ENCODE results near the gene PTS. TPM values are rescaled to one million over a fixed set of nuclear protein-coding genes. Genes with fewer than 3 reads are reported as not detected.

Gene PTS
- total RNA-seq, 1 donor from 2014 or later, result 53.6 TPM

- TF ChIP-seq CTCF (conservative IDR thresholded peaks at IDR 0.05; ENCODE audit: low read depth, low read length), result no peak
- no peak for DNase-seq (ENCODE audit: low read depth)
- no peak overlapping the region for H3K4me3 ChIP-seq (ENCODE audit: low read depth, low read length)
These were observed 4.9 kb upstream of the PTS start for GRCh38 chr11:112221274-112221835.

- TF ChIP-seq CTCF (conservative IDR thresholded peaks at IDR 0.05; ENCODE audit: low read depth, low read length), result no peak
- H3K4me3 ChIP-seq (ENCODE audit: low read depth, low read length), result no peak overlapping the region
- DNase-seq (ENCODE audit: low read depth), result no peak
These were observed 3.9 kb upstream of the PTS start for GRCh38 chr11:112222303-112222702.

- no peak for TF ChIP-seq CTCF (conservative IDR thresholded peaks at IDR 0.05; ENCODE audit: low read depth, low read length)
- peak; percentile 20 for DNase-seq (ENCODE audit: low read depth)
- H3K4me3 ChIP-seq (ENCODE audit: low read depth, low read length), result no peak overlapping the region
These were observed 3.1 kb upstream of the PTS start for GRCh38 chr11:112223121-112223520.

GRCh38 chr11:112223754-112224532, 2.3 kb upstream of the PTS start:
- H3K4me3 ChIP-seq (ENCODE audit: low read depth, low read length), result no peak overlapping the region
- no peak for DNase-seq (ENCODE audit: low read depth)
- no peak for TF ChIP-seq CTCF (conservative IDR thresholded peaks at IDR 0.05; ENCODE audit: low read depth, low read length)

GRCh38 chr11:112225753-112226061, 521 bp upstream of the PTS start:
- DNase-seq (ENCODE audit: low read depth), result no peak
- TF ChIP-seq CTCF (conservative IDR thresholded peaks at IDR 0.05; ENCODE audit: low read depth, low read length), result no peak
- peak overlapping the region; percentile 78 for H3K4me3 ChIP-seq (ENCODE audit: low read depth, low read length)

- peak overlapping the region; percentile 78 for H3K4me3 ChIP-seq (ENCODE audit: low read depth, low read length)
- no peak for TF ChIP-seq CTCF (conservative IDR thresholded peaks at IDR 0.05; ENCODE audit: low read depth, low read length)
- DNase-seq (ENCODE audit: low read depth), result no peak
These were observed 688 bp downstream of the PTS start for GRCh38 chr11:112226831-112227401.
